Body of pancreas (tissue), 4 donors: Measurements from ENCODE around the gene ANKS1B. TPM values are rescaled to one million over a fixed set of nuclear protein-coding genes. Genes with fewer than 3 reads are reported as not detected.

Experiments used
- ATAC-seq: fragments of 150-250 bp; one replicate; pipeline ENCODE4 v1.9.1; 2016
- DNase-seq, 4 donors: peaks; one replicate each; pipeline ENCODE4 v3.0.0-alpha.2; 2019
- H3K27ac ChIP-seq, 4 donors: fragments of 200-600 bp; sonication (generic); 1 replicate in 3 of 4; 2 replicates in 1 of 4; pipeline versions ENCODE4 v1.5.1 to v1.6.1; 2016 to 2019; ENCODE audit warnings: mild to moderate bottlenecking in 1 of 4, mixed read lengths in 1 of 4, moderate library complexity in 1 of 4
- H3K27me3 ChIP-seq, 2 donors: fragments of 200-600 bp; sonication (generic); one replicate each; pipeline ENCODE4 v1.6.0; 2016; ENCODE audit warnings: mild to moderate bottlenecking in 1 of 2
- H3K36me3 ChIP-seq, 2 donors: fragments of 200-600 bp; sonication (generic); replicated peaks in 1 of 2; 2 replicates each; pipeline ENCODE4 v1.5.1; 2016; ENCODE audit warnings: low read depth in 2 of 2; ENCODE audit not compliant: insufficient read depth in 1 of 2
- H3K4me1 ChIP-seq: fragments of 200-600 bp; sonication (generic); one replicate; pipeline ENCODE4 v1.6.0; 2016
- H3K4me3 ChIP-seq, 2 donors: fragments of 200-600 bp; sonication (generic); 1 replicate in 1 of 2; 2 replicates in 1 of 2; pipeline ENCODE4 v1.5.1; 2016 to 2019
- H3K9me3 ChIP-seq, 3 donors: fragments of 200-600 bp; sonication (generic); 1 replicate in 2 of 3; 2 replicates in 1 of 3; pipeline ENCODE4 v1.5.1; 2016
- POLR2A ChIP-seq, 3 donors: fragments of 450-650 bp; IDR thresholded peaks; one replicate each; pipeline ENCODE4 v1.6.1; 2016; ENCODE audit warnings: antibody characterized with exemption in 3 of 3, mild to moderate bottlenecking in 2 of 3
- WGBS, 2 donors: methylation state at CpG; one replicate each; pipeline ENCODE4 v1.1.5; 2017; 5-methylcytosine and 5-hydroxymethylcytosine counted together
- intact Hi-C: fragments of 100-400 bp; cut with DNase I; formaldehyde crosslinking; loops from one replicate; pipeline ENCODE4 v1.15.1; 2023
- total RNA-seq, 2 donors: library from RNA; depleted of rRNA; stranded (reverse); fragments of >200 nt; gene quantifications; one replicate each; pipeline ENCODE4 v1.1.0, GENCODE V29; 2016
- TF ChIP-seq, protein P1 (sequence below), 7 experiments: fragments of 450-650 bp in 4 of 7; fragments of 200-600 bp in 3 of 7; sonication (generic) in 3 of 7; IDR thresholded peaks; one replicate each; pipeline ENCODE4 v1.5.1; 2016 to 2019; ENCODE audit warnings: antibody characterized with exemption in 7 of 7

Gene ANKS1B
- total RNA-seq, 2 donors from 2014 or later: 2.1 to 10.2 TPM

DNA sequence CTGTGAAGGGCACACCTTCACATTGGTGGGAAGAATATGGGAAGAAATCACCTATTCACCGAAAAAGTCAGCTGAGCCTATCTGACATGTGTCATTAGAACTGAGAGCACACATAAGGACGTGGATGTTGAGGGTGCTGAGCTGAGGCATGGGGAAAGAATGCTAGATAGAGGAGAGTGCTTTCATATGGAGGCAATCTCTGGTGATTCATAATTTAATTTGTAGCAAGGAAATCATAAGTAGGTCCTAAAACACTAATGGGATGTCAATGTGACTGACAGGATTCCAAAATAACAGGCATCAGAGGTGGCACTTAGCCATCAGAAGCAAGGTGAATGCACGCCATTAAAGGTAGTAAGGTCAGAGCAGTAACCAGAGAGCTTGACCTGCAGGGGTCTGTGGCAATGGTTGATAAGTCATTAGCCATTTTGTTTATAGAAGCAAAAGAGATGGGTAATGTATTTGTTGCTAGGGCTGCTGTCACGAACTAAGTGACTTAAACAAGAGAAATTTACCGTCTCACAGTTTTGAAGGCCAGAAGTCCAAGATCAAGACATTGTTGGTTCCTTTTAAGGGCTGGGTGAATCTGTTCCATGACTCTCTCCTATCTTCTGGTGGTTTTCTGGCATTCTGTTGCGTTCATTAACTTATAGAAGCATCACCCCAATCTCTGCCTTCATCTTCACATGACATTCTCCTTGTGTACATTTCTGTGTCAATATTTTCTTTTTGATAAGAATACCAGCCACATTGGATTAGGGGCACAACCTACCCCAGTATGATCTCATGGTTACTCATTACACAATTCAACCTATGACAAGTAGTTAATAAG is 69.3 kb downstream of the ANKS1B start:
- no peak overlapping the region for H3K27ac ChIP-seq
- no peak for TF ChIP-seq POLR2A (IDR thresholded peaks at IDR 0.05)
- TF ChIP-seq, protein P1, sequence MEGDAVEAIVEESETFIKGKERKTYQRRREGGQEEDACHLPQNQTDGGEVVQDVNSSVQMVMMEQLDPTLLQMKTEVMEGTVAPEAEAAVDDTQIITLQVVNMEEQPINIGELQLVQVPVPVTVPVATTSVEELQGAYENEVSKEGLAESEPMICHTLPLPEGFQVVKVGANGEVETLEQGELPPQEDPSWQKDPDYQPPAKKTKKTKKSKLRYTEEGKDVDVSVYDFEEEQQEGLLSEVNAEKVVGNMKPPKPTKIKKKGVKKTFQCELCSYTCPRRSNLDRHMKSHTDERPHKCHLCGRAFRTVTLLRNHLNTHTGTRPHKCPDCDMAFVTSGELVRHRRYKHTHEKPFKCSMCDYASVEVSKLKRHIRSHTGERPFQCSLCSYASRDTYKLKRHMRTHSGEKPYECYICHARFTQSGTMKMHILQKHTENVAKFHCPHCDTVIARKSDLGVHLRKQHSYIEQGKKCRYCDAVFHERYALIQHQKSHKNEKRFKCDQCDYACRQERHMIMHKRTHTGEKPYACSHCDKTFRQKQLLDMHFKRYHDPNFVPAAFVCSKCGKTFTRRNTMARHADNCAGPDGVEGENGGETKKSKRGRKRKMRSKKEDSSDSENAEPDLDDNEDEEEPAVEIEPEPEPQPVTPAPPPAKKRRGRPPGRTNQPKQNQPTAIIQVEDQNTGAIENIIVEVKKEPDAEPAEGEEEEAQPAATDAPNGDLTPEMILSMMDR (IDR thresholded peaks at IDR 0.05): no peak
- ATAC-seq: no peak
- H3K4me3 ChIP-seq: no peak overlapping the region
- intact Hi-C loops: no loop called here
- H3K9me3 ChIP-seq: no peaks in the 10 kb centered on the region
- no peaks in the 10 kb centered on the region for H3K36me3 ChIP-seq
- 67% methylated on average over 6 of the region's 6 CpGs for WGBS, 2 donors
- DNase-seq: no peak
- H3K4me1 ChIP-seq: no peaks in the 10 kb centered on the region
- no peaks in the 10 kb centered on the region for H3K27me3 ChIP-seq

- intact Hi-C loops: no loop called here
- no peak overlapping the region for H3K27ac ChIP-seq
- H3K36me3 ChIP-seq: no peaks in the 10 kb centered on the region
- DNase-seq (no peak), ATAC-seq (no peak)
- H3K9me3 ChIP-seq: no peaks in the 10 kb centered on the region
- no peak overlapping the region for H3K4me3 ChIP-seq
- no peaks in the 10 kb centered on the region for H3K4me1 ChIP-seq
- WGBS, 2 donors: 31 to 48% methylated on average over 1 of the region's 1 CpG
- no peaks in the 10 kb centered on the region for H3K27me3 ChIP-seq
- TF ChIP-seq POLR2A (IDR thresholded peaks at IDR 0.05): no peak
- TF ChIP-seq, protein P1 (IDR thresholded peaks at IDR 0.05): no peak
These were observed 70.5 kb downstream of the ANKS1B start for GRCh38 chr12:99914206-99914605.

- Histone ChIP-seq H3K4me1 (no peaks in the 10 kb centered on the region), H3K9me3 (no peaks in the 10 kb centered on the region), H3K27me3 (no peaks in the 10 kb centered on the region), H3K4me3 (no peak overlapping the region), H3K36me3 (no peaks in the 10 kb centered on the region), H3K27ac (no peak overlapping the region)
- no peak for DNase-seq
- WGBS, 2 donors: 89 to 93% methylated on average over 1 of the region's 1 CpG
- intact Hi-C loops: no loop called here
- TF ChIP-seq POLR2A (IDR thresholded peaks at IDR 0.05): no peak
- TF ChIP-seq, protein P1 (IDR thresholded peaks at IDR 0.05): no peak
- no peak for ATAC-seq
These were observed 72.8 kb downstream of the ANKS1B start for GRCh38 chr12:99911967-99912366.

DNA sequence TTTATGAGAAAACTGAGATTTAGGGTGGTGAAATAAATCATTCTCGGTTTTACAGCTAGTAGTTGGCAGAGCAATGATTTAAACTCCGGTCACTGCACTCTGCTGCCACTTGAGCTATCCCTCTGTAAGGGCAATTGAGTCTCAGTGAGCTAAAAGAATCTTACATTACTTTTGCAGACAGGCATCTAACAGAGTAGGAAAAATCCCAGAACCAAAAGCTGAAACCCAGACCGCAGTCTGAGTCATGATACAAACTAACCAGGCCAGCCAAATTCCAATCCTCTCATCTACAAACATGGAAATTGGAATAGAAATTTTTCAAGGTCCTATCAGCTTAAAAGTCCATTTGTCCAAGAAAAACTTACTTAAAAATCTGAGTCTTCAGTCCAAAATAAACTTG is 73.7 kb downstream of the ANKS1B start:
- 61% methylated on average over 3 of the region's 3 CpGs for WGBS, 2 donors
- Histone ChIP-seq H3K27ac (no peak overlapping the region), H3K27me3 (no peaks in the 10 kb centered on the region), H3K9me3 (no peaks in the 10 kb centered on the region), H3K36me3 (no peaks in the 10 kb centered on the region), H3K4me1 (no peaks in the 10 kb centered on the region), H3K4me3 (no peak overlapping the region)
- ATAC-seq (peak; percentile 65), DNase-seq (peak in 1 of 4 donors; percentile 11)
- intact Hi-C loops: no loop called here
- no peak for TF ChIP-seq POLR2A (IDR thresholded peaks at IDR 0.05)
- TF ChIP-seq, protein P1 (IDR thresholded peaks at IDR 0.05): no peak

- H3K4me1 ChIP-seq: no peaks in the 10 kb centered on the region
- no peak for DNase-seq
- no peaks in the 10 kb centered on the region for H3K36me3 ChIP-seq
- H3K9me3 ChIP-seq: no peaks in the 10 kb centered on the region
- intact Hi-C loops: no loop called here
- TF ChIP-seq POLR2A (IDR thresholded peaks at IDR 0.05): no peak
- TF ChIP-seq, protein P1 (IDR thresholded peaks at IDR 0.05): no peak
- no peaks in the 10 kb centered on the region for H3K27me3 ChIP-seq
- H3K4me3 ChIP-seq: no peak overlapping the region
- H3K27ac ChIP-seq: no peak overlapping the region
- no peak for ATAC-seq
- 73 to 75% methylated on average over 1 of the region's 1 CpG for WGBS, 2 donors
These were observed 74.4 kb downstream of the ANKS1B start for GRCh38 chr12:99910342-99910741.
